Measurements from ENCODE around the gene CD22.

Gene CD22

GRCh38 chr19:35315883-35316282 is 13.1 kb upstream of the CD22 start:
- no peak for DNase-seq

GRCh38 chr19:35316560-35316959 is 12.4 kb upstream of the CD22 start:
- no peak for DNase-seq

DNA sequence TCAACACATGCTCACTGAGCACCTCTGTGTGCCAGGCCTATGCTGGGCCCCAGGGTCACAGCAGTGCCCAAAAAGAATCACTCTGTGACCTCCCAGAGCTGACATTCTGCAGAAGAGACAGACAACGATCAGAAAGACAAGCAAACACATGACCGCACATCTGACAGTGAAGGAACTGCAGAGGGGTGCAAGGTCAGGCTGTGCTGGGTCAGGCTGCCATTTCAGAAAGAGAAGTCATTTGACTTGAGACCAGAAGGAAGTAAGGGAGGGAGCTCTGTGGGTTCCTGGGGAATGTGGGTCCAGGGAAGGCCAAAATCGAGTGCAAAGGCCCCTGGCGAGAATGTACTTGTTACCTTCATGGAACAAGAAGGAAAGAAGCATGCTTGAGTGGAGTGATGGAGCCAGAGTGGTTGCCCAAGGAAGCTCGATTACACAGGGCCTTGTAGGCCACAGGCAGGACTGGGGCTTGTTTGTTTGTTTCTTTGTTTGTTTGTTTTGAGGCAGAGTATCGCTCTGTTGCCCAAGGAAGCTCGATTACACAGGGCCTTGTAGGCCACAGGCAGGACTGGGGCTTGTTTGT is 11.4 kb upstream of the CD22 start:
- no peak for DNase-seq

- no peak for DNase-seq
Measured at GRCh38 chr19:35318679-35319448, 10.1 kb upstream of the CD22 start.

DNA sequence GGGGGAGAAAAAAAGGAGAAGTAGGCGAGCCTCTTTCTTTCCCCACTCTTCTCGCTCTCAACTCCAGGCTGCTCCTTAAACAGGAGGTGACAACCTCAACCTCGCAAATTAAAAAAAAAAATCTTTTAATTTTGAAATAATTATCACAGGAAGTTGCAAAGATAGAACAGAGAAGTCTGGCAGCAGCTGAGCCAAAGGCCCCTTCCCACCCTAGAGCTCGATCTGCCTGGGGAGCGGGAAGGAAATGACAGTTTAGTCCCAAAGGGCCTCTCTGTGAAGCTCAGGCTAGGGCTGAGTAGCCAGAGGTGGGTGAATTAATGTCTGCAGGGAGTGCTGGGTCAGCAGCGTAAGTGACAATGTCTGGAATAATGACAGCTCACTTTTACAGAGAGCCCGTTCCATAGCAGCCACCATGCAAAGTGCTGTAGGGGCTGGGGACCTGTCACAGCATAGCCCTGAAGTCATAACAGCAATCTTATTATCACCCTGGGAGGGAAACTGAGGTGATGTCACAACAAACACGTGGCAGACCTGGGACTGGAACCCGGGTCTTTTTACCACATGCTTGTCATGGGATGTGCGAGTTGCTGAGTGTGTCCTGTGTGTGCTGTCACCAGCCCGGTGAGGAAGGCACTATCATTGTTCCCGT is 8.8 kb upstream of the CD22 start:
- DNase-seq = no peak

GRCh38 chr19:35321291-35321690 is 7.7 kb upstream of the CD22 start:
- no peak for DNase-seq

GRCh38 chr19:35322014-35322413 is 7.0 kb upstream of the CD22 start:
- DNase-seq = no peak

- no peak for DNase-seq
Measured at GRCh38 chr19:35327642-35328041, 1.3 kb upstream of the CD22 start.

DNA sequence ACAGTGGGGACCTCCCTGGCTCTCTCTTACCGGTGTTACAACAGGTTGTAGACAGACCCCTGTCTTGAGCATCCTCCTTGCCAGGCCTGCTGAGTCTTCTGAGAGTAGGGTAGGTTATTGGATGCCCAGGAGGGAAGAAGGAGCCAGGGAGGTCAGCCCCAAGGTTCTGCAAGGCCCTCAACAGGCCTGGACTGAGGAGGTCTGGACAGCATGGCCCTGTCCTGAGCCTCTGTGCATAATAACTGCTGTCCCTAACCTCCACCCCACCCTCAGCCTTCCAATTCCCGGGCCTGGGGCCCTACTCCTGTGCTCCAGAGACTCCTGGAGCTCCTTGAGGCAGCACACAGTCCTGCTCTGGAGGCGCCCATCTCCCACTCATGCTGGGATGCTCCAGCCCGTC is 336 bp downstream of the CD22 start:
- no peak for DNase-seq

DNA sequence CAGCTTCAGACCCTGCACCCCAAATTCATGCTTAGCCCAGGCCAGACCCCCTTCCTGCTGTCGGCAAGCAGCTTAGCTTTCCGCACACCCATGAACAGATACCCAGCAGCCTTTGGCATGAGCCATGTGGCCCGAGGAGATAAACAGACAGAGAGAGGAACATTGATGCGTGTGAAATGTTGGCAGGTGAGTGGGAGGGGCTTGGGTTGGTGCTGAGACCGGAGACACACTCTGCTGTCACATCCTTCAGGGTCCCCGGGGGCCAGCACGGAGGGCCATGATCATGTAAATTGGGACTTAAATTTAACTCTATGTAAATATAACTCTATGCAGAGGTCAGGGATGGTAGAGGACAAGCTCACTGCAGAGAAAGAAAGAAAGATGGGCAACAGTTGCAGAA is 1.5 kb downstream of the CD22 start:
- DNase-seq = no peak

- no peak for DNase-seq
Measured at GRCh38 chr19:35331551-35332214, 2.7 kb downstream of the CD22 start.

DNA sequence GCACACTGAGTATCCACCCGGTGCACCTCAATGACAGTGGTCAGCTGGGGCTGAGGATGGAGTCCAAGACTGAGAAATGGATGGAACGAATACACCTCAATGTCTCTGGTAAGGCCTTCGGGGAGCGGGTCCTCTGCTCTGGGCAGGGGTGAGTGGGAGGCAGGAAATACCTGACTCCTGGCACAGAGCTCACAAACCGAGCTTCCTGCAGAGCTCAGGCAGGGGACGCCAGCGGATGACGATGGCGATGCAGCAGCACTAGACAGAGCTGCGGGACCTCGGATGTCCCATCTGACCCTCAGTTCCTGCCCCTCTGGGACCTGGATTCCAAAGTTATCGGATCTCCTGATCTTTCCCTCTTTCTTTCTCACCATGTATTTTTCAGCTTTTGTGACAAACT is 3.8 kb downstream of the CD22 start:
- DNase-seq = no peak

GRCh38 chr19:35334144-35334753 is 5.3 kb downstream of the CD22 start:
- DNase-seq = no peak

- DNase-seq = no peak
Measured at GRCh38 chr19:35336166-35336955, 7.4 kb downstream of the CD22 start.

DNA sequence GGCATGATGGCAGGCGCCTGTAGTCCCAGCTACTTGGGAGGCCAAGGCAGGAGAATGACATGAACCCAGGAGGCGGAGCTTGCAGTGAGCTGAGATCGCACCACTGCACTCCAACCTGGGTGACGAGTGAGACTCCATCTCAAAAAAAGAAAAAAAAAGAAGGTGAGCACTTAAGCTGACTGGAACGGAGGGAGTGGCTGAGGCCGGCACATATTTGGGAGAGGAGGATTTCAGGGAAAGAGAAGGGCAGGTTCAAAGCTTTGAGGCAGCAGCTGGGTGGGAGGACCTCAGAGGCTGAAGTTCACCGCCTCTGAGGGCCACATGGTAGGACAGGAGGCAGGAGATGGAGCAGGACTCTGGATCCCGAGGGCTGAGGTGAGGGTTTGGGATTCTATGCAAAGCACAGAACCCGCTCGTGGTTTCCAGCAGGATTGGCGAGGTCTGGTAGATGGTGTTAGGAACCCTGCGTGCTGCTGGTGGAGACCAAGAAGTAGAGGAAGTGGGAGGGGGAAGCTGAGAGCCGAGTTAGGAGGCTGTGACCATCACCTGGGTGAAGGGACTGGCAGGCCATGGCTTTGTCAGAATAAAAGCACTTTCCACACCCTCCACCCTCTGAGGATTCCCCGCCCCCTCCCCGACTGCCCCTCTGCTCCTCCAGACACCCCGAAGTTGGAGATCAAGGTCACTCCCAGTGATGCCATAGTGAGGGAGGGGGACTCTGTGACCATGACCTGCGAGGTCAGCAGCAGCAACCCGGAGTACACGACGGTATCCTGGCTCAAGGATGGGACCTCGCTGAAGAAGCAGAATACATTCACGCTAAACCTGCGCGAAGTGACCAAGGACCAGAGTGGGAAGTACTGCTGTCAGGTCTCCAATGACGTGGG is 8.4 kb downstream of the CD22 start:
- no peak for DNase-seq

DNA sequence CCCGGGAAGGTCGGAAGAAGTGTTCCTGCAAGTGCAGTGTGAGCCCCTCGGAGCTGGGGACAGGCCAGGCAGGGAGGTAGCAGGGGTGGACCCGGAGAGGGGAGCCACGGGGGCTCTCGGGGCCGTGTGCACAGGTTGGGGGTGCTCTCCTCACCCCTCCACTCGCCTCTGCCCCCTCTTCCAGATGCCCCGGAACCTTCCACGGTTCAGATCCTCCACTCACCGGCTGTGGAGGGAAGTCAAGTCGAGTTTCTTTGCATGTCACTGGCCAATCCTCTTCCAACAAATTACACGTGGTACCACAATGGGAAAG is 9.0 kb downstream of the CD22 start:
- no peak for DNase-seq

GRCh38 chr19:35340431-35340830 is 11.4 kb downstream of the CD22 start:
- DNase-seq = no peak

DNA sequence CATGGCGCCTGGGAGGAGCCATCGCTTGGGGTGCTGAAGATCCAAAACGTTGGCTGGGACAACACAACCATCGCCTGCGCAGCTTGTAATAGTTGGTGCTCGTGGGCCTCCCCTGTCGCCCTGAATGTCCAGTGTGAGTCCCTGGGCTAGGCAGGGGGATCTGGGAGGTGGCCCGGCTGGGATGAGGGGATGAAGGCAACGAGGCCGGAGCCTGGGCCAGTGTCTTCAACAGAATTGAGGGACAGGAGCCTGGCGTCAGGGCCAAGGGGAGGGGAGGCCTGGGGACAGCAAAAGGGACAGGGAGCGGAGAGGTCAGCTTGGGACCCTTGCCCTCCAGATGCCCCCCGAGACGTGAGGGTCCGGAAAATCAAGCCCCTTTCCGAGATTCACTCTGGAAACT is 12.0 kb downstream of the CD22 start:
- no peak for DNase-seq

DNA sequence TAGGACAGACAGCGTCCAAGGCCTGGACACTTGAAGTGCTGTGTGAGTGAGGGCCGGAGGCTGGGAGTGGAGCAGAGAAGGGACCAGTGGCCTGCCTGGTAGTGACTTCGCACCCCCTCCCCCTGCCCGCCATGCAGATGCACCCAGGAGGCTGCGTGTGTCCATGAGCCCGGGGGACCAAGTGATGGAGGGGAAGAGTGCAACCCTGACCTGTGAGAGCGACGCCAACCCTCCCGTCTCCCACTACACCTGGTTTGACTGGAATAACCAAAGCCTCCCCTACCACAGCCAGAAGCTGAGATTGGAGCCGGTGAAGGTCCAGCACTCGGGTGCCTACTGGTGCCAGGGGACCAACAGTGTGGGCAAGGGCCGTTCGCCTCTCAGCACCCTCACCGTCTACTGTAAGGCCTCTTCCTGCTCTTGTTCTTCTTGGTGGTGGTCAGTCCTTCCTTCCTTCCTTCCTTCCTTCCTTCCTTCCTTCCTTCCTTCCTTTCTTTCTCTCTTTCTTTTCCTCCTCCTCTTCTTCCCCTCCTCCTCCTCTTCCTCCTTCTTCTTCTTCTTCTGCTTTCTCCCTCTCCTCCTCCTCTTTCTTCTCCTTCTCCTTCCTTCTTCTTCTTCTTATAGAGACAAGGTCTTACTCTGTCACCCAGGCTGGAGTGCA is 12.7 kb downstream of the CD22 start:
- DNase-seq = no peak

DNA sequence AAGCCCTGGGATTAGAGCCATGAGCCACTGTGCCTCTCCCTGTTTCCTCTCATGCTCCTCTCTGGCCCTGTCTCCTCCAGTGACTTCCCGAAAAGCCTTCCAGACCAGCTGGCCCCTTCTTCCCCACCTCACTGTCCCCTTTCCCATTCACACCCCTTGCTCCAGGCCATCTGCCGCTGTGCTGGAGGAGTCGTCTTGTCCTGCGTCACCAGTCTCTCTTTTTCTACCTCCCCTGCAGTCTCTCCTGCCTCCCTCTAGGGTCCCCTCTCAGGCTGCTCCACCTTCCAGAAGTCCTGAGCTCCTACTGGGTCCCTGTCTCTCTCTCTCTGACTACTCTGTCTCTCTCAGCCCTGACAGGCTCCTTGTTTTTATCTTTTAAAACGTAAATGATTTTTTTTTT is 13.4 kb downstream of the CD22 start:
- DNase-seq = no peak

DNA sequence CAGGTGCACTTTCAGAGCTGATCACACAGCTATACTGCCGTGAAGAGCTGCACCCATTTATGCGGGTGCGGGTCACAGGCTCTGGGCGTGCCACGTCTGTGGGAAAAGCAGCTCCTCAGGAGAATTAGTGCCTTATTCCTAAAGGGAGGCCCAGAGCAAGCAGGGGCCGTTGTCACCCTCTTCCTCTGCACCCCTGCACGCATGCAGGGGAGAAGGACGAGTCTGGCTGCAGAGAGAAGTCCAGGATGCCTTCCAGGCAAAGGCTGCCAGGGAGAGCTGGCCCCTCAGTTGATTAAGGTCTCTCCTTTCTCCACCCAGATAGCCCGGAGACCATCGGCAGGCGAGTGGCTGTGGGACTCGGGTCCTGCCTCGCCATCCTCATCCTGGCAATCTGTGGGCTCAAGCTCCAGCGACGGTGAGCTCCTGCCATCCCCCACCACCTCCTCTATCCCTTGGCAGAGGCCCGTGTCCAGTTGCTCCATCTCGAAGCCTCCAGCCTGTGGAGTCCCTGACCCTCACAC is 15.6 kb downstream of the CD22 start:
- no peak for DNase-seq
